GM19328 (cell line): Measurements from ENCODE around the gene ZNF334.

ENCODE experiments used
- ATAC-seq: cut with Tn5 transposase; IDR thresholded peaks from one replicate; pipeline ENCODE4 v1.9.1; 2021; ENCODE audit warnings: mild to moderate bottlenecking, moderate library complexity; ENCODE audit not compliant: unreplicated experiment

ZNF334 gene

GRCh38 chr20:46491354-46491753, 22.0 kb downstream of the ZNF334 start:
- ATAC-seq, result no peak

GRCh38 chr20:46488451-46488850, 24.9 kb downstream of the ZNF334 start:
- ATAC-seq, result no peak

DNA sequence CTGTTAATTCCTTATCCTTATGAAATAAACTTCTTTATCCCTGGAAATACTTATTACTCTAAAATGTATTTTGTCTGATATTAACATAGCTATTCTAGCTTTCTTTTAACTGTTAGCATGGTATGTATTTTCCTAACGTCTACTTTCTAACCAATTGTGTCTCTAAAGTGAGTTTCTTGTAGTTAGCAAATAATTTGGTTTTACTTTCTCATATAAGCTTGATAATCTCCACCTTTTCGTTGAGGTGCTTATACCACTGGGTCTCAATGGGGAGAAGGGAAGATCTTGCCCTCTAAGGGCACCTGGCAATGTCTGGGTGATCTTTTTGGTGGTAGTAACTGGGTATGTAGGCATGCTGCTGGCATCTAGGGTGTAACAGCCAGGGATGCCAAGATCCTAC, 25.7 kb downstream of the ZNF334 start:
- no peak for ATAC-seq

- ATAC-seq, result no peak
Observed at GRCh38 chr20:46485431-46485830, 27.9 kb downstream of the ZNF334 start.

DNA sequence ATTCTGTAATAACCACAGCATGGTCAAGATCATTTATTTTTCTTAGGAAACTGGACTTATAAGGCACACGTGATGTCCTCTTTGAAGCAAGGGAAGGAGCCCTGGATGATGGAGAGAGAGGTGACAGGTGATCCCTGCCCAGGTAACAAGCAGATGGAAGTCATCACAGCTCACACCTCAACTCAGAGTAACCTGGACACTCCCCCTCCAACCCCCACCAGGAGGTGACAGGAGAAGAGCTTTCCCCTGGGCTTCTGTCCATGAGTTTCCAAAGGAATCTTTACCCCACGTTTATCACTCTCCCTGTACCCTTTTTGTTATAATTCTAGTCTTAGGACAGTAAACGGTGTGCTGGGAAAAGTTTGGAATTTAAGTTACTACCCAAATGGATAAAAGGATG, 28.4 kb downstream of the ZNF334 start:
- ATAC-seq, result no peak

DNA sequence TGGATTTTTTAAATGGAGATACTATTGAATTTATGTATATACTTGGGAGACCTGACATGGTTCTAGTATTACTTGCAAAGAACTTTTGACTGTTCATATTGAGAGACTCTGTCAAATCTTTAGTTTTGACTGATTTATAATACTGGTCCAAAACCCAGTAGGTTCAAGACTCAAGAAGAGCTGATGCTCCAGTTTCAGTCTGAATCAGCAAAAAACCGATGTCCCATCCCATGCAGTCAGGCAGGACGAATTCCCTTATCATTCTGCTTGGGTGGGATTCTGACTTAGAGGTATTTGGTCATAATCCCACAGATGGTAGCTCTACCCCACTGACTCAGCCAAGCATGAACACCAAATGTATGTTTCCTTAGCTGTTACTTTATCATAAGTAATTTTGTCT, 29.5 kb downstream of the ZNF334 start:
- no peak for ATAC-seq

GRCh38 chr20:46482864-46483263, 30.5 kb downstream of the ZNF334 start:
- no peak for ATAC-seq

DNA sequence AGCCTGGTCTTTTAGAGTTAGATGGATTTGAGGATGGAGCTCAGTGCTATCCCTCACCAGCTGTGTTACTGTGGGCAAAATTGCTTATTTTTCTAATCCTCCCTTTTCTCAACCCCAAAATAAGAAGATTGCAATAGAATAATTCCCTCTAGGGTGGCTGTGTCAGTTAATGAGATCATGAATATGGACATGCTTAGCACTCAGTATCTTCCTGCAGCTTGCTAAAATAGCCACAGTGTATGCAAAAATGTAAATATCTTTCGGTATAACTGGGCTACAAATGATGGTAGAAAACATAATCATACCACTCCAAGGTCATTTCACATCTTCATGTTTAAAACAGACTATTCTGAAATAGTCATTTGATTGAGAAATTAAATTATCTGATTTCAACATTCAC, 35.7 kb downstream of the ZNF334 start:
- no peak for ATAC-seq

DNA sequence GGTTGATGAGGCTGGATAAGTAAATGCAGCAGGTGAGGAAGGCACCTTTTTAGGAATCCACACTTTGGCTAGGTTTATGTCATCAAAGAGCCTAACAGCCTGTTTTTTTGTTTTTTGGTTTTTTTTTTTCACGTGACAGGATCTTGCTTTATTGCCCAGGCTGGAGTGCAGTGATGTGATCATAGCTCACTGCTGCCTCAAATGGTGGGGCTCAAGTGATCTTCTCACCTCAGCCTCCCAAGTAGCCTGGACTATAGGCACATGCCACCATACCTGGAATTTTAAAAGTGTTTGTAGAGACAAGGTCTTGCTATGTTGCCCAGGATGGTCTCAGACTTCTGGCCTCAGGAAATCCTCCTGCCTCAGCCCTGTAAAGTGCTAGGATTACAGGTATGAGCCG, 36.1 kb downstream of the ZNF334 start:
- no peak for ATAC-seq

DNA sequence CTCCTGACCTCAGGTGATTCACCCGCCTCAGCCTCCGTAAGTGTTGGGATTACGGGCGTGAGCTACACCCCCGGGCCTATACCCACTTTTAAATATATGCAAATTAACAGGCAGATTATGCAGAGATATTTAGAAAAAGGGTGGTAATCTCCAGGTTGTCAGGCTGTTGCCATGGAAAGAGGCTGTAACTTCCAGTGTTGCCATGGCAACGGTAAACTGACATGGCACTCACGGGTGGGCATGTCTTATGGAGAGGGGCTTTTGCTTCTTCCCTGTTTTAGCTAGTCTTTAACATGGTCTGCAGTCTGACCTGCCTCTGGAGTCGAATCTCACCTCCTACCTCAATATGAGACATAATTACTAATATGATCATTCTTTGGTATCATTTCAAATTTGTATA, 44.9 kb downstream of the ZNF334 start:
- ATAC-seq, result no peak

- ATAC-seq, result no peak
Observed at GRCh38 chr20:46464451-46464850, 48.9 kb downstream of the ZNF334 start.

- ATAC-seq, result no peak
Observed at GRCh38 chr20:46463852-46464251, 49.5 kb downstream of the ZNF334 start.

- ATAC-seq, result no peak
Observed at GRCh38 chr20:46461808-46462207, 51.6 kb downstream of the ZNF334 start.

GRCh38 chr20:46458866-46459750, 54.3 kb downstream of the ZNF334 start:
- no peak for ATAC-seq

- no peak for ATAC-seq
Observed at GRCh38 chr20:46456255-46457028, 56.9 kb downstream of the ZNF334 start.

DNA sequence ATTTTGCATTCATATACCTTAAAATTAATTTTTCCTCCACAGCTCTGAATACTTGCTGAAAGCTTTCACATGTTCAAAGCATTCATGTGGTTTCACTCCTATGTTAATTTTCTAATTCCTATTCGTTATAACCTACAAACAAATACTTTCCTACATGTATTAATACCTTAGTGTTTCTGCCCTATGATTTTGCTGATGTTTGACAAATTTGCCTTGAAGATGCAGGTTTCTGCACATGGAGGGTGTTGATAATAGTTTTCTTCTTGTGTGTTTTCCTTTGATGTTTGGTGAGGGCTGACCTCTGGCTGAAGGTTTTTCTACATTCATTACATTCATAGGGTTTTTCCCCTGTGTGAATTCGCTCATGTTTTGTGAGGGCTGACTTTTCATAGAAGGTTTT, 57.6 kb downstream of the ZNF334 start:
- no peak for ATAC-seq
